ENCODE data around the gene CTRB1. TPM values are rescaled to one million over a fixed set of nuclear protein-coding genes. Genes with fewer than 3 reads are reported as not detected.

The CTRB1 gene
- total and polyA plus RNA-seq, 2 donors (not counting 3 experiments of a cell fraction or from before 2014, with no cell fraction given), result not detected

DNA sequence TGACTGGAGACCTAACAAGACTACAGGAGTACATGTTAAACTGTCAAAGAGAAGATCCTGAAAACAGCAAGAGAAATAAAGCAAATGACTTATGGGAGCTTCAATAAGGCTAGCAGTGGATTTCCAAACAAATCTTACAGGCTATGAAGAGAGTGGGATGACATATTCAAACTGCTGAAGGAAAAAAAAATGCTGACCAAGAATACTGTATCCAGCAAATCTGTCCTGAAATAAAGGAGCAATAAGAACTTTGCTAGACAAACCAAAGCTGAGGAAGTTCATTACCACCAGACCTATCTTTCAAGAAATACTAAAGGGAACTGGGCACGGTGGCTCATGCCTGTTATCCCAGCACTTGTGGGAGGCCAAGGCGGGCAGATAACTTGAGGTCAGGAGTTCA lies 41.9 kb upstream of the CTRB1 start:
- Histone ChIP-seq H2AFZ (ENCODE audit: low read depth, low read length) (no peak overlapping the region), H3K4me3 (replicated peaks in 1 of 3; ENCODE audit: insufficient read depth in 1 of 3, low read depth in 1 of 3, low read length in 3 of 3) (no peak overlapping the region), H4K20me1 (replicated peaks; ENCODE audit: control insufficient read depth, extremely low read depth, insufficient read depth, low read length) (no peaks in the 10 kb centered on the region), H3K9ac (replicated peaks; ENCODE audit: extremely low read depth, insufficient read depth, low read length) (no peak overlapping the region), H3K4me2 (ENCODE audit: insufficient read depth, low read length) (no peak overlapping the region), H3K36me3 (ENCODE audit: control insufficient read depth in 2 of 2, extremely low read depth in 1 of 2, insufficient read depth in 2 of 2, low read length in 2 of 2) (no peaks in the 10 kb centered on the region), H3K4me1 (ENCODE audit: control insufficient read depth, extremely low read depth, insufficient read depth, low read length) (no peaks in the 10 kb centered on the region), H3K9me1 (replicated peaks; ENCODE audit: control insufficient read depth, extremely low read depth, insufficient read depth, low read length) (no peaks in the 10 kb centered on the region), H3K79me2 (ENCODE audit: control insufficient read depth, insufficient read depth, low read length) (no peaks in the 10 kb centered on the region), H3K27me3 (ENCODE audit: control insufficient read depth in 2 of 2, insufficient read depth in 2 of 2, low read length in 2 of 2) (peaks cover 0 to 9% of the 10 kb centered on the region in 2 experiments), H3K9me3 (replicated peaks; ENCODE audit: control insufficient read depth, insufficient read depth, low read length) (no peaks in the 10 kb centered on the region), H3K27ac (ENCODE audit: insufficient read depth, low read depth, low read length) (no peak overlapping the region)
- no peak for TF ChIP-seq EZH2 (IDR thresholded peaks at IDR 0.05; ENCODE audit: borderline replicate concordance, low read depth, low read length, severe bottlenecking)
- TF ChIP-seq POLR2AphosphoS5 (IDR thresholded peaks at IDR 0.05; ENCODE audit: insufficient read depth, low read depth, low read length), result no peak
- no peak for TF ChIP-seq JUN (IDR thresholded peaks at IDR 0.05; ENCODE audit: borderline replicate concordance, insufficient read depth, insufficient read length, low read depth)
- no peak for TF ChIP-seq POLR2A (IDR thresholded peaks at IDR 0.05; ENCODE audit: low read depth, low read length)
- TF ChIP-seq MYC (IDR thresholded peaks at IDR 0.05; ENCODE audit: low read depth, low read length), result no peak
- TF ChIP-seq, protein P1, sequence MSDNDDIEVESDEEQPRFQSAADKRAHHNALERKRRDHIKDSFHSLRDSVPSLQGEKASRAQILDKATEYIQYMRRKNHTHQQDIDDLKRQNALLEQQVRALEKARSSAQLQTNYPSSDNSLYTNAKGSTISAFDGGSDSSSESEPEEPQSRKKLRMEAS (IDR thresholded peaks at IDR 0.05; ENCODE audit: insufficient read depth, insufficient read length), result no peak
- no peak for TF ChIP-seq FOS (IDR thresholded peaks at IDR 0.05; ENCODE audit: borderline replicate concordance, insufficient read depth, low read length)
- TF ChIP-seq GATA2 (IDR thresholded peaks at IDR 0.05; ENCODE audit: insufficient read depth, insufficient read length, low read depth, low read length), result no peak
- TF ChIP-seq, protein P2, sequence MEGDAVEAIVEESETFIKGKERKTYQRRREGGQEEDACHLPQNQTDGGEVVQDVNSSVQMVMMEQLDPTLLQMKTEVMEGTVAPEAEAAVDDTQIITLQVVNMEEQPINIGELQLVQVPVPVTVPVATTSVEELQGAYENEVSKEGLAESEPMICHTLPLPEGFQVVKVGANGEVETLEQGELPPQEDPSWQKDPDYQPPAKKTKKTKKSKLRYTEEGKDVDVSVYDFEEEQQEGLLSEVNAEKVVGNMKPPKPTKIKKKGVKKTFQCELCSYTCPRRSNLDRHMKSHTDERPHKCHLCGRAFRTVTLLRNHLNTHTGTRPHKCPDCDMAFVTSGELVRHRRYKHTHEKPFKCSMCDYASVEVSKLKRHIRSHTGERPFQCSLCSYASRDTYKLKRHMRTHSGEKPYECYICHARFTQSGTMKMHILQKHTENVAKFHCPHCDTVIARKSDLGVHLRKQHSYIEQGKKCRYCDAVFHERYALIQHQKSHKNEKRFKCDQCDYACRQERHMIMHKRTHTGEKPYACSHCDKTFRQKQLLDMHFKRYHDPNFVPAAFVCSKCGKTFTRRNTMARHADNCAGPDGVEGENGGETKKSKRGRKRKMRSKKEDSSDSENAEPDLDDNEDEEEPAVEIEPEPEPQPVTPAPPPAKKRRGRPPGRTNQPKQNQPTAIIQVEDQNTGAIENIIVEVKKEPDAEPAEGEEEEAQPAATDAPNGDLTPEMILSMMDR (IDR thresholded peaks at IDR 0.05; ENCODE audit: extremely low read depth in 1 of 2, insufficient read depth in 1 of 2, low read depth in 1 of 2, low read length in 2 of 2), result no peak
- POLR2A ChIA-PET, result interaction anchor here (0.6 kb wide), 1 partner anchor 461 kb away, joined by 4 read pairs; no protein-coding TSS in a partner anchor
- DNase-seq (ENCODE audit: low read depth, low spot score), result no peak
- CTCF ChIA-PET, result no interaction called here
- BruUV-seq (replicated peaks), result no TSS peak
- dilution Hi-C loops (cut with MboI; ENCODE audit: extremely low pct_ligation_motif_present, low sequenced_read_pairs), result no loop called here
- FAIRE-seq, result no peak
- intact Hi-C loops (cut with micrococcal nuclease), result no loop called here

Data from endothelial cell of umbilical vein (primary cell).